Common myeloid progenitor, CD34-positive (primary cell): ENCODE measurements around the gene RBM47.
"Not testable (repeated sequence)": the region's sequence is repeated elsewhere in the genome, so short reads cannot be mapped to it uniquely, and the experiment has no call there.

ENCODE experiments used
- CTCF ChIA-PET: fragments of 350-600 bp; sonication (Branson Sonifier 250); formaldehyde crosslinking; loops from one replicate; lab custom pipeline; 2021; ENCODE audit warnings: antibody characterized with exemption; lab: Charles Lee
- POLR2A ChIA-PET: fragments of 350-600 bp; sonication (Branson Sonifier 250); formaldehyde crosslinking; loops from one replicate; lab custom pipeline; 2021; ENCODE audit warnings: antibody characterized with exemption; lab: Charles Lee
- DNase-seq, 3 donors: peaks; one replicate each; pipeline versions ENCODE4 v3.0.0 to v3.0.0-alpha.2; 2013
- H3K27ac ChIP-seq, 2 experiments: 1 replicate in 1 of 2; 2 replicates in 1 of 2; pipeline ENCODE4 v1.7.0; 2013; ENCODE audit warnings: inconsistent platforms in 2 of 2, low read length in 2 of 2, mild to moderate bottlenecking in 2 of 2, low read depth in 1 of 2, moderate library complexity in 1 of 2; ENCODE audit not compliant: severe bottlenecking in 2 of 2, insufficient read depth in 1 of 2, poor library complexity in 1 of 2
- H3K27me3 ChIP-seq, 5 experiments: replicated peaks in 2 of 5; 1 replicate in 3 of 5; 2 replicates in 2 of 5; pipeline versions ENCODE4 v1.6.1 to v1.7.0; 2013; ENCODE audit warnings: low read length in 4 of 5, mild to moderate bottlenecking in 2 of 5, moderate library complexity in 2 of 5, inconsistent platforms in 1 of 5; ENCODE audit not compliant: insufficient read depth in 5 of 5, control insufficient read depth in 4 of 5
- H3K36me3 ChIP-seq, 4 experiments: 1 replicate in 2 of 4; 2 replicates in 2 of 4; pipeline versions ENCODE4 v1.6.1 to v1.7.0; 2013; ENCODE audit warnings: low read length in 3 of 4, control low read depth in 1 of 4, mild to moderate bottlenecking in 1 of 4; ENCODE audit not compliant: control insufficient read depth in 4 of 4, insufficient read depth in 4 of 4
- H3K4me1 ChIP-seq, 4 experiments: 1 replicate in 3 of 4; 2 replicates in 1 of 4; pipeline versions ENCODE4 v1.6.1 to v1.7.1; 2013; ENCODE audit warnings: low read length in 3 of 4, mild to moderate bottlenecking in 3 of 4, control low read depth in 1 of 4, inconsistent platforms in 1 of 4, moderate library complexity in 1 of 4; ENCODE audit not compliant: control insufficient read depth in 4 of 4, insufficient read depth in 4 of 4; ENCODE audit errors: control extremely low read depth in 1 of 4
- H3K4me3 ChIP-seq, 7 experiments: 1 replicate in 4 of 7; 2 replicates in 3 of 7; pipeline versions ENCODE4 v1.5.1 to v1.7.0; 2013; ENCODE audit warnings: mild to moderate bottlenecking in 7 of 7, low read length in 6 of 7, moderate library complexity in 6 of 7, inconsistent platforms in 2 of 7, low read depth in 2 of 7, control low read depth in 1 of 7; ENCODE audit not compliant: insufficient read depth in 4 of 7, control insufficient read depth in 1 of 7; ENCODE audit errors: extremely low read depth in 1 of 7
- H3K9me3 ChIP-seq, 5 experiments: 1 replicate in 4 of 5; 2 replicates in 1 of 5; pipeline versions ENCODE4 v1.6.1 to v1.7.1; 2013; ENCODE audit warnings: low read length in 4 of 5, mild to moderate bottlenecking in 2 of 5, inconsistent platforms in 1 of 5, low read depth in 1 of 5, moderate library complexity in 1 of 5; ENCODE audit not compliant: control insufficient read depth in 4 of 5, insufficient read depth in 2 of 5; ENCODE audit errors: control extremely low read depth in 1 of 5
- WGBS: methylation state at CpG from one replicate; pipeline ENCODE4 v1.1.5; 2013; ENCODE audit not compliant: insufficient coverage; 5-methylcytosine and 5-hydroxymethylcytosine counted together

Gene RBM47

GRCh38 chr4:40412388-40412787 lies 217.3 kb downstream of the RBM47 start:
- CTCF ChIA-PET: no interaction called here
- H3K4me3 ChIP-seq: no peak overlapping the region
- DNase-seq: no peak
- H3K4me1 ChIP-seq: no peaks in the 10 kb centered on the region
- no peaks in the 10 kb centered on the region for H3K27me3 ChIP-seq
- H3K27ac ChIP-seq: no peak overlapping the region
- WGBS: no CpG with 5 or more reads among the region's 1 CpG
- POLR2A ChIA-PET: no interaction called here
- no peaks in the 10 kb centered on the region for H3K36me3 ChIP-seq
- H3K9me3 ChIP-seq: peaks cover 0 to 3% (median under 1%) of the 10 kb centered on the region in 5 experiments

GRCh38 chr4:40409835-40410234 lies 219.8 kb downstream of the RBM47 start:
- no peak overlapping the region for H3K27ac ChIP-seq
- H3K27me3 ChIP-seq: no peaks in the 10 kb centered on the region
- peaks cover 0 to 12% (median 3%) of the 10 kb centered on the region in 5 experiments for H3K9me3 ChIP-seq
- POLR2A ChIA-PET: no interaction called here
- H3K4me1 ChIP-seq: no peaks in the 10 kb centered on the region
- 80% methylated on average over 1 of the region's 1 CpG for WGBS
- H3K36me3 ChIP-seq: no peaks in the 10 kb centered on the region
- CTCF ChIA-PET: interaction anchor here (1.1 kb wide), 1 partner anchor 15 kb away, joined by 3 read pairs; no protein-coding TSS in a partner anchor
- DNase-seq: no peak
- H3K4me3 ChIP-seq: no peak overlapping the region

- H3K27ac ChIP-seq, POLR2A ChIA-PET, H3K27me3 ChIP-seq, H3K36me3 ChIP-seq, CTCF ChIA-PET, H3K4me1 ChIP-seq, DNase-seq, H3K4me3 ChIP-seq: not testable (repeated sequence)
- WGBS: 96% methylated on average over 2 of the region's 3 CpGs
- H3K9me3 ChIP-seq: peaks cover 0 to 12% (median 3%) of the 10 kb centered on the region in 5 experiments
These were observed 222.2 kb downstream of the RBM47 start for GRCh38 chr4:40407468-40407867.

GRCh38 chr4:40406340-40406739 lies 223.3 kb downstream of the RBM47 start:
- POLR2A ChIA-PET: no interaction called here
- CTCF ChIA-PET: no interaction called here
- 94% methylated on average over 4 of the region's 4 CpGs for WGBS
- no peaks in the 10 kb centered on the region for H3K27me3 ChIP-seq
- H3K4me1 ChIP-seq: no peaks in the 10 kb centered on the region
- no peak overlapping the region for H3K27ac ChIP-seq
- peaks cover 0 to 12% (median 3%) of the 10 kb centered on the region in 5 experiments for H3K9me3 ChIP-seq
- no peak for DNase-seq
- no peak overlapping the region for H3K4me3 ChIP-seq
- no peaks in the 10 kb centered on the region for H3K36me3 ChIP-seq

- Histone ChIP-seq H3K36me3 (no peaks in the 10 kb centered on the region), H3K27ac (no peak overlapping the region), H3K4me3 (no peak overlapping the region), H3K27me3 (no peaks in the 10 kb centered on the region), H3K4me1 (no peaks in the 10 kb centered on the region), H3K9me3 (peaks cover 0 to 12% (median 3%) of the 10 kb centered on the region in 5 experiments)
- ChIA-PET POLR2A (no interaction called here), CTCF (no interaction called here)
- no peak for DNase-seq
- WGBS: 100% methylated on average over 2 of the region's 4 CpGs
These were observed 224.5 kb downstream of the RBM47 start for GRCh38 chr4:40405193-40405592.

GRCh38 chr4:40403081-40403480 lies 226.6 kb downstream of the RBM47 start:
- H3K27ac ChIP-seq: no peak overlapping the region
- no peaks in the 10 kb centered on the region for H3K27me3 ChIP-seq
- no peaks in the 10 kb centered on the region for H3K36me3 ChIP-seq
- 95% methylated on average over 4 of the region's 5 CpGs for WGBS
- DNase-seq: no peak
- CTCF ChIA-PET: no interaction called here
- H3K4me3 ChIP-seq: no peak overlapping the region
- POLR2A ChIA-PET: interaction anchor here (0.7 kb wide), 1 partner anchor 15 kb away, joined by 4 read pairs; no protein-coding TSS in a partner anchor
- peaks cover 0 to 12% (median 3%) of the 10 kb centered on the region in 5 experiments for H3K9me3 ChIP-seq
- H3K4me1 ChIP-seq: no peaks in the 10 kb centered on the region

- Histone ChIP-seq H3K4me3 (no peak overlapping the region), H3K27me3 (no peaks in the 10 kb centered on the region), H3K36me3 (no peaks in the 10 kb centered on the region), H3K4me1 (no peaks in the 10 kb centered on the region), H3K27ac (no peak overlapping the region), H3K9me3 (peaks cover 0 to 10% (median 3%) of the 10 kb centered on the region in 5 experiments)
- POLR2A ChIA-PET: no interaction called here
- no peak for DNase-seq
- CTCF ChIA-PET: no interaction called here
- 91% methylated on average over 1 of the region's 1 CpG for WGBS
These were observed 227.1 kb downstream of the RBM47 start for GRCh38 chr4:40402556-40402955.
